WTC11 (cell line): ENCODE data around the gene SUSD1.

Source experiments
- FOXP1 ChIP-seq: sonication (generic); formaldehyde crosslinking; IDR thresholded peaks from 2 replicates; pipeline ENCODE4 v1.8.0; 2022; ENCODE audit warnings: missing genetic modification reagents, mild to moderate bottlenecking, moderate library complexity, borderline replicate concordance
- JUN ChIP-seq: sonication (generic); formaldehyde crosslinking; IDR thresholded peaks from 2 replicates; pipeline ENCODE4 v1.8.0; 2023; ENCODE audit warnings: mild to moderate bottlenecking, missing genetic modification reagents
- NFYB ChIP-seq: sonication (generic); formaldehyde crosslinking; conservative IDR thresholded peaks from 2 replicates; pipeline ENCODE4 v1.8.0; 2022; ENCODE audit warnings: low read depth, missing genetic modification reagents
- RELA ChIP-seq: sonication (generic); formaldehyde crosslinking; IDR thresholded peaks from 2 replicates; pipeline ENCODE4 v1.8.1; 2022; ENCODE audit warnings: missing genetic modification reagents, mild to moderate bottlenecking, borderline replicate concordance
- TCF7 ChIP-seq: sonication (generic); formaldehyde crosslinking; IDR thresholded peaks from 2 replicates; pipeline ENCODE4 v1.8.0; 2022; ENCODE audit warnings: mild to moderate bottlenecking, low read depth, missing genetic modification reagents, moderate library complexity
- TF ChIP-seq, protein P1 (sequence below): fragments of 200-600 bp; IDR thresholded peaks from 2 replicates; pipeline ENCODE4 v1.8.0; 2022; ENCODE audit warnings: antibody characterized with exemption

DNA sequence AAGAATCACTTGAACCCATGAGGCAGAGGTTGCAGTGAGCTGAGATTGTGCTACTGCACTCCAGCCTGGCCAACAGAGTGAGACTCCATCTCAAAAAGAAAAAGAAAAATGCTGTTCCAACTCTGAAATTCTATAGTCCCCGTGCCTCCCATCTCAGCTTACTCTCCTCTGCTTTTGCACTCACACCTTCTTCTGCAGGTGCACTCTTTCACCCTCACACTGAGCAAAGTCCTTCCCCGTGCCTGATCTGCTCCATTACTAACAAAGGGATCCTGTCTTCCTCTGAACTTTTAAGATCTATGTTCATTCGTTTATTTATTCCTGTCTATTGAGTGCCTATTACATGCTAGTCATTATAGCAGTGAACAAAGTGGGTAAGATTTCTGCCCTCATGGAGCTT is 47.8 kb downstream of the SUSD1 start:
- no peak for TF ChIP-seq FOXP1 (CRISPR knock-in tag)
- TF ChIP-seq, protein P1, sequence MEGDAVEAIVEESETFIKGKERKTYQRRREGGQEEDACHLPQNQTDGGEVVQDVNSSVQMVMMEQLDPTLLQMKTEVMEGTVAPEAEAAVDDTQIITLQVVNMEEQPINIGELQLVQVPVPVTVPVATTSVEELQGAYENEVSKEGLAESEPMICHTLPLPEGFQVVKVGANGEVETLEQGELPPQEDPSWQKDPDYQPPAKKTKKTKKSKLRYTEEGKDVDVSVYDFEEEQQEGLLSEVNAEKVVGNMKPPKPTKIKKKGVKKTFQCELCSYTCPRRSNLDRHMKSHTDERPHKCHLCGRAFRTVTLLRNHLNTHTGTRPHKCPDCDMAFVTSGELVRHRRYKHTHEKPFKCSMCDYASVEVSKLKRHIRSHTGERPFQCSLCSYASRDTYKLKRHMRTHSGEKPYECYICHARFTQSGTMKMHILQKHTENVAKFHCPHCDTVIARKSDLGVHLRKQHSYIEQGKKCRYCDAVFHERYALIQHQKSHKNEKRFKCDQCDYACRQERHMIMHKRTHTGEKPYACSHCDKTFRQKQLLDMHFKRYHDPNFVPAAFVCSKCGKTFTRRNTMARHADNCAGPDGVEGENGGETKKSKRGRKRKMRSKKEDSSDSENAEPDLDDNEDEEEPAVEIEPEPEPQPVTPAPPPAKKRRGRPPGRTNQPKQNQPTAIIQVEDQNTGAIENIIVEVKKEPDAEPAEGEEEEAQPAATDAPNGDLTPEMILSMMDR = no peak
- TF ChIP-seq NFYB (CRISPR knock-in tag) = no peak
- no peak for TF ChIP-seq JUN (CRISPR knock-in tag)
- TF ChIP-seq TCF7 (CRISPR knock-in tag) = no peak
- no peak for TF ChIP-seq RELA (CRISPR knock-in tag)
